Measurements from ENCODE around the gene NFXL1.
A peak's percentile ranks its signal among the peaks of the same experiment; 100 is the strongest.

NFXL1 gene

GRCh38 chr4:47891928-47892327 is 22.5 kb downstream of the NFXL1 start:
- DNase-seq (ENCODE audit: low read depth in 3 of 3, low spot score in 1 of 3) = no peak

- no peak for DNase-seq (ENCODE audit: low read depth in 3 of 3, low spot score in 1 of 3)
Measured at GRCh38 chr4:47882228-47882627, 32.2 kb downstream of the NFXL1 start.

- DNase-seq (ENCODE audit: low read depth in 3 of 3, low spot score in 1 of 3) = no peak
Measured at GRCh38 chr4:47879458-47879857, 34.9 kb downstream of the NFXL1 start.

GRCh38 chr4:47876784-47877546 is 37.4 kb downstream of the NFXL1 start:
- no peak for DNase-seq (ENCODE audit: low read depth in 3 of 3, low spot score in 1 of 3)

- DNase-seq (ENCODE audit: low read depth in 3 of 3, low spot score in 1 of 3) = no peak
Measured at GRCh38 chr4:47876310-47876709, 38.1 kb downstream of the NFXL1 start.

- DNase-seq (ENCODE audit: low read depth in 3 of 3, low spot score in 1 of 3) = no peak
Measured at GRCh38 chr4:47873877-47874541, 40.4 kb downstream of the NFXL1 start.

- DNase-seq (ENCODE audit: low read depth in 3 of 3, low spot score in 1 of 3) = no peak
Measured at GRCh38 chr4:47863486-47863885, 50.9 kb downstream of the NFXL1 start.

GRCh38 chr4:47862297-47862696 is 52.1 kb downstream of the NFXL1 start:
- no peak for DNase-seq (ENCODE audit: low read depth in 3 of 3, low spot score in 1 of 3)

GRCh38 chr4:47860305-47860704 is 54.1 kb downstream of the NFXL1 start:
- no peak for DNase-seq (ENCODE audit: low read depth in 3 of 3, low spot score in 1 of 3)

- DNase-seq (ENCODE audit: low read depth in 3 of 3, low spot score in 1 of 3) = no peak
Measured at GRCh38 chr4:47858006-47858405, 56.4 kb downstream of the NFXL1 start.

GRCh38 chr4:47856713-47857112 is 57.7 kb downstream of the NFXL1 start:
- DNase-seq (ENCODE audit: low read depth in 3 of 3, low spot score in 1 of 3) = no peak

GRCh38 chr4:47855350-47855749 is 59.0 kb downstream of the NFXL1 start:
- no peak for DNase-seq (ENCODE audit: low read depth in 3 of 3, low spot score in 1 of 3)

GRCh38 chr4:47852136-47852535 is 62.2 kb downstream of the NFXL1 start:
- no peak for DNase-seq (ENCODE audit: low read depth in 3 of 3, low spot score in 1 of 3)

- DNase-seq (ENCODE audit: low read depth in 3 of 3, low spot score in 1 of 3) = no peak
Measured at GRCh38 chr4:47849466-47849865, 64.9 kb downstream of the NFXL1 start.

GRCh38 chr4:47848041-47848440 is 66.3 kb downstream of the NFXL1 start:
- DNase-seq (ENCODE audit: low read depth in 3 of 3, low spot score in 1 of 3) = no peak

GRCh38 chr4:47842985-47843384 is 71.4 kb downstream of the NFXL1 start:
- DNase-seq (ENCODE audit: low read depth in 3 of 3, low spot score in 1 of 3) = no peak

- no peak for DNase-seq (ENCODE audit: low read depth in 3 of 3, low spot score in 1 of 3)
Measured at GRCh38 chr4:47840291-47840690, 74.1 kb downstream of the NFXL1 start.

GRCh38 chr4:47839259-47839658 is 75.1 kb downstream of the NFXL1 start:
- no peak for DNase-seq (ENCODE audit: low read depth in 3 of 3, low spot score in 1 of 3)

- no peak for DNase-seq (ENCODE audit: low read depth in 3 of 3, low spot score in 1 of 3)
Measured at GRCh38 chr4:47838445-47838844, 75.9 kb downstream of the NFXL1 start.

- DNase-seq (ENCODE audit: low read depth in 3 of 3, low spot score in 1 of 3) = no peak
Measured at GRCh38 chr4:47837908-47838294, 76.5 kb downstream of the NFXL1 start, which contains the start of gene CORIN. Gene CORIN, minus strand, starts transcription at chr4:47838067. Its CDS starts 118 bp downstream, at chr4:47837949.

GRCh38 chr4:47837094-47837907 is 77.1 kb downstream of the NFXL1 start:
- peak in 1 of 3 donors; percentile 18 for DNase-seq (ENCODE audit: low read depth in 3 of 3, low spot score in 1 of 3)

- DNase-seq (ENCODE audit: low read depth in 3 of 3, low spot score in 1 of 3) = peak in 1 of 3 donors; percentile 27
Measured at GRCh38 chr4:47836641-47837093, 77.7 kb downstream of the NFXL1 start.
